Muscle layer of colon (tissue), 2 donors: ENCODE data around the gene THEM5.

Source experiments
- H3K27ac ChIP-seq: one replicate; pipeline ENCODE4 v1.7.0; 2013; ENCODE audit warnings: low read depth, mild to moderate bottlenecking, low read length, moderate library complexity
- H3K27me3 ChIP-seq, 2 donors: one replicate each; pipeline ENCODE4 v1.7.0; 2013; ENCODE audit warnings: low read length in 2 of 2, mild to moderate bottlenecking in 2 of 2; ENCODE audit not compliant: insufficient read depth in 2 of 2, control insufficient read depth in 1 of 2
- H3K36me3 ChIP-seq: one replicate; pipeline ENCODE4 v1.7.0; 2013; ENCODE audit warnings: mild to moderate bottlenecking, low read length; ENCODE audit not compliant: insufficient read depth
- H3K4me1 ChIP-seq: one replicate; pipeline ENCODE4 v1.7.0; 2013; ENCODE audit warnings: mild to moderate bottlenecking, low read length; ENCODE audit not compliant: insufficient read depth
- H3K4me3 ChIP-seq, 2 donors: one replicate each; pipeline ENCODE4 v1.7.0; 2013; ENCODE audit warnings: low read length in 2 of 2, low read depth in 1 of 2, mild to moderate bottlenecking in 1 of 2, moderate library complexity in 1 of 2
- H3K9ac ChIP-seq: one replicate; pipeline ENCODE4 v1.7.0; 2013; ENCODE audit warnings: low read length
- H3K9me3 ChIP-seq: one replicate; pipeline ENCODE4 v1.7.0; 2013; ENCODE audit warnings: mild to moderate bottlenecking, low read length
- donor health status: abdominal sarcoma.
- donor health status: Adenocarcinoma of cecum.

Gene THEM5

GRCh38 chr1:151838222-151839081 lies 15.1 kb downstream of the THEM5 start:
- Histone ChIP-seq H3K4me3 (peak overlapping the region; percentile 36 to 38), H3K9me3 (no peaks in the 10 kb centered on the region), H3K9ac (no peak overlapping the region), H3K36me3 (no peaks in the 10 kb centered on the region), H3K27me3 (peaks cover 40 to 42% of the 10 kb centered on the region in 2 donors), H3K4me1 (peaks cover 16% of the 10 kb centered on the region), H3K27ac (no peak overlapping the region)

DNA sequence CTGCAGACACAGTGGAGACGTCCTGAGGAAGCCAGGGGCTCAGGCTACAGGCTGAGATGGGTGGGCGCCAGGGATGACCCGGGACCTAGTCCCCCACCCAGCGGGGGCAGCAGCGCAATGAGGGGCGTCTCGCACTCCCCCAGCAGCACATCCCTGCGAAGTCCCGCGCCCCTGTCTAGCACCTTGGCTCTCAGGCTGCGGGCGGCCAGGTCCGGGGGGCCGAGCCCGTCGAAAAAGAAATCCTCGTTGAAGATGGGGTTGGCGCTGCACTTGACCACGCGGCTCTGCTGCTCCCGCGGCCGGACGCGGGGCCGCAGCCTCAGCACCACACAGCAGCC lies 15.7 kb downstream of the THEM5 start:
- Histone ChIP-seq H3K27me3 (peaks cover 42% of the 10 kb centered on the region in 2 donors), H3K27ac (no peak overlapping the region), H3K4me1 (peaks cover 16% of the 10 kb centered on the region), H3K9me3 (no peaks in the 10 kb centered on the region), H3K4me3 (peak overlapping the region in 1 of 2 donors; percentile 36), H3K9ac (no peak overlapping the region), H3K36me3 (no peaks in the 10 kb centered on the region)

DNA sequence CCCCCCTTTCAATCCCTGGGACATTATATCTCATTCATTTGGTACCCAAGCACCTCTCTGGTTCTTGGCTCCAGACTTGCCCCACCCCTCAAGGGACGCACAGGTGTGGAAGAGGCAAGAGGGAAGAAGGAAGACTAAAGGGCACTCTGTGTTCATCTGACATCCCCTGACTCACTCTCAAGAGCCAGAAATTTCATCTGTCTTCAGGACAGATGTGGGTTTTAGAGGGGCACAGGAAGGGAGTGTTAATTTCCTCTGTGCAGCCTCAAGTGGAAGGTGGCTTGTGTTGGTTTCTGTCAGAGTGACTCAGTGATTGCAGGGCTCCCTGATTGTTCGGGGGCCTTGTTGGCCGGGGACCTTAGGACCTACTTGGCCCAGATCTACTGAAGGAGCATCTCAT lies 16.3 kb downstream of the THEM5 start:
- no peaks in the 10 kb centered on the region for H3K36me3 ChIP-seq
- peaks cover 42% of the 10 kb centered on the region in 2 donors for H3K27me3 ChIP-seq
- H3K4me1 ChIP-seq, result peaks cover 16% of the 10 kb centered on the region
- H3K27ac ChIP-seq, result no peak overlapping the region
- H3K4me3 ChIP-seq, result no peak overlapping the region
- H3K9ac ChIP-seq, result no peak overlapping the region
- H3K9me3 ChIP-seq, result no peaks in the 10 kb centered on the region

GRCh38 chr1:151835596-151835995 lies 17.9 kb downstream of the THEM5 start:
- no peak overlapping the region for H3K9ac ChIP-seq
- no peak overlapping the region for H3K4me3 ChIP-seq
- H3K27ac ChIP-seq, result no peak overlapping the region
- peaks cover 35 to 50% of the 10 kb centered on the region in 2 donors for H3K27me3 ChIP-seq
- no peaks in the 10 kb centered on the region for H3K9me3 ChIP-seq
- peaks cover 16% of the 10 kb centered on the region for H3K4me1 ChIP-seq
- H3K36me3 ChIP-seq, result no peaks in the 10 kb centered on the region

DNA sequence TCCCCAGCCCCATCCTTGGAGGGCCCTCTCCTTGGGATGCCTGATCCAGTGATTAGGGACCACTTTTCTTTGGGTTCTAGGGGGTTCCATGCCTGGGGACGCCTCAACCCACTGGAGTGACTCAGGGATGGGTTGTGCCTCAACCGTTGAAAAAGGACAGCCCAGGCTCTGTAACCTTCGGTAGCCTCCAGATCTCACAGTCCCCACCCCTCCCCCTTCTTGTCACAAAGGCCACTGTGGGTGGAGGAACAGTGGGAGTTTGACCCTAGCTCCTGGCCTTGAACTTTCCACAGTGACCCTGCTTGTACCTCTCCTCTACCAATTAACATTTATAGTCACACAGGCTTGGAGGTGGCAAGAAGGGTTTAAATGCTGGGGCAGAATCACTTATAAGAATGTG lies 19.3 kb downstream of the THEM5 start:
- no peaks in the 10 kb centered on the region for H3K36me3 ChIP-seq
- peaks cover 11% of the 10 kb centered on the region for H3K4me1 ChIP-seq
- no peak overlapping the region for H3K27ac ChIP-seq
- H3K4me3 ChIP-seq, result no peak overlapping the region
- H3K9ac ChIP-seq, result no peak overlapping the region
- peaks cover 22 to 37% of the 10 kb centered on the region in 2 donors for H3K27me3 ChIP-seq
- H3K9me3 ChIP-seq, result no peaks in the 10 kb centered on the region

GRCh38 chr1:151833172-151833900 lies 20.2 kb downstream of the THEM5 start:
- Histone ChIP-seq H3K4me3 (no peak overlapping the region), H3K27ac (no peak overlapping the region), H3K4me1 (peaks cover 8% of the 10 kb centered on the region), H3K36me3 (no peaks in the 10 kb centered on the region), H3K9ac (no peak overlapping the region), H3K9me3 (no peaks in the 10 kb centered on the region), H3K27me3 (peaks cover 16 to 28% of the 10 kb centered on the region in 2 donors)

DNA sequence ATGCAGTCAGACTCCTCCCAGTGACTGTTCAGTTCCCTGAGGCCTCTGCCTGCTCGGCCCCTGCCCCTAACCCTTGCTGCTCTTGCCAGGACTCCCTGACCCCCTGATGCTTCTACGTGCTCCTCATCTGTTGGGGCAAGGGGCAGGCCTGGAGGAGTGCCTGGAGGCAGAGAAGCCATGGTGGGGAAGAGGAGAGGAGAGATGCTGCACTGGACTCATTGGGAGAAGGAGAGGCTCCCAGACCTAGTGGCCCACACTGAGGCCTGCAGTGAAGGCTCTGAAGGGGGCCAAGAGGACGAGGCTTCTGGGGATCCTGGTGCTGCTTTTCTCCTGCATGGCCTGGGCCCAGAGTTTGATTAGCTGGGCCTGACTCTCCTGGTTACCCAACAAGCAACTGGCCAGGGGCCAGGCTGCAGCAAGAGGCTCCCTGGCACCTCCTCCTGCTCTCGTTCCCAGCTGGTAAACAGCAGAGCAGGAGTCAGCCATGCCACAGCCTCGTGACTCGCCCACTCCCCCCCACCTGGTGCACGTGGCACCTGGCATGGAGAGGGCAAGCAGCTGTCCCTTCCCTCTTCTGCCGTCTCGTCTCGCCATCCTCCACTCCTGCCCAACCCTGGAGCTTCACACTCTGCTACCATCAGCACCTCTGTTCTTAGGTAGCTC lies 21.1 kb downstream of the THEM5 start:
- Histone ChIP-seq H3K27ac (no peak overlapping the region), H3K4me3 (no peak overlapping the region), H3K9me3 (no peaks in the 10 kb centered on the region), H3K36me3 (no peaks in the 10 kb centered on the region), H3K9ac (no peak overlapping the region), H3K27me3 (peaks cover 11 to 21% of the 10 kb centered on the region in 2 donors), H3K4me1 (peaks cover 5% of the 10 kb centered on the region)

GRCh38 chr1:151831605-151832004 lies 21.9 kb downstream of the THEM5 start, which contains the start of gene RORC:
TSS of gene RORC (minus strand) at chr1:151831802. CDS start at chr1:151831764, 38 bp downstream.
- H3K27ac ChIP-seq, result no peak within 1 kb of the TSS
- no peak within 1 kb of the TSS for H3K4me3 ChIP-seq
- peaks cover 5% of the 10 kb centered on the region for H3K4me1 ChIP-seq
- no peaks in the 10 kb centered on the region for H3K36me3 ChIP-seq
- H3K9me3 ChIP-seq, result no peaks in the 10 kb centered on the region
- H3K9ac ChIP-seq, result no peak within 1 kb of the TSS
- H3K27me3 ChIP-seq, result peaks cover 3 to 12% of the 10 kb centered on the region in 2 donors

DNA sequence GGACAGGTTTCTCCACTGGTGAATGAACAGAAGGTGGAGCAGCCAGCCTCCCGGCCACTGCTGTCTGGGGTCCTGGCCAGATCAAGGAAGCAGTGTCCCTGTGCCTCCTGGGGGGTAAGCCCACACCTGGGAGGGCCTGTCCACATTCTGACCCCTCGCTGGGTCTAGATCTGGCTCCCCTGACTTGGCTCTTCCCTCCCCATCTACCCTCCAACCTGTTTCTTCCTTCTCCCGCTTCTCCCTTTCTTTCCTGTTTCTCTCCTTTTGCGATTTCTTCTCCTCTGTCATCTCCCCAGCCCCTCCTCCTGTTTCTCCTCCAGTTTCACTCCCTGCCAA lies 22.3 kb downstream of the THEM5 start:
- Histone ChIP-seq H3K27ac (no peak overlapping the region), H3K9me3 (no peaks in the 10 kb centered on the region), H3K4me1 (peaks cover 5% of the 10 kb centered on the region), H3K27me3 (peaks cover 2 to 12% of the 10 kb centered on the region in 2 donors), H3K4me3 (no peak overlapping the region), H3K36me3 (no peaks in the 10 kb centered on the region), H3K9ac (no peak overlapping the region)

DNA sequence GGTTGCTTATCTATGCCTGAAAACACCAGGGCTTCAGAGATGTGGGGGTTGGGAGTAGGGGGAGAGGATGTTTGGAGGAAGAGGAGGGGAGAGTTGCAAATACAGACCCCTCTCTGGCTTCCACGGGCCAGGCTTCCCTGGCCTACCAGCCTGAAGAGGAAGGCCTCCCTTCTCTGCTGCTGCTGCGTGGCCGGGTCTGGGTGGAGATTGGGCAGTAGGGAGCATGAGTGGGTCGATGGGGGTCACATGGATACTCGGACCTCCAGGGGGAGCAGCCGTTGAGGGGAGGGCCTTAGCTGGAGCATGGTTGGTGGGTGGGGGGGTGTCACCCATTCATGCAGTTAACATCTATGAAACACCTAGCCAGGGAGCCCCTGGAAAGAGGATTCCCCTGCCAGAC lies 23.5 kb downstream of the THEM5 start:
- H3K27ac ChIP-seq, result no peak overlapping the region
- no peak overlapping the region for H3K4me3 ChIP-seq
- H3K27me3 ChIP-seq, result peaks cover 0 to 12% of the 10 kb centered on the region in 2 donors
- no peak overlapping the region for H3K9ac ChIP-seq
- no peaks in the 10 kb centered on the region for H3K9me3 ChIP-seq
- no peaks in the 10 kb centered on the region for H3K36me3 ChIP-seq
- H3K4me1 ChIP-seq, result peaks cover 5% of the 10 kb centered on the region

DNA sequence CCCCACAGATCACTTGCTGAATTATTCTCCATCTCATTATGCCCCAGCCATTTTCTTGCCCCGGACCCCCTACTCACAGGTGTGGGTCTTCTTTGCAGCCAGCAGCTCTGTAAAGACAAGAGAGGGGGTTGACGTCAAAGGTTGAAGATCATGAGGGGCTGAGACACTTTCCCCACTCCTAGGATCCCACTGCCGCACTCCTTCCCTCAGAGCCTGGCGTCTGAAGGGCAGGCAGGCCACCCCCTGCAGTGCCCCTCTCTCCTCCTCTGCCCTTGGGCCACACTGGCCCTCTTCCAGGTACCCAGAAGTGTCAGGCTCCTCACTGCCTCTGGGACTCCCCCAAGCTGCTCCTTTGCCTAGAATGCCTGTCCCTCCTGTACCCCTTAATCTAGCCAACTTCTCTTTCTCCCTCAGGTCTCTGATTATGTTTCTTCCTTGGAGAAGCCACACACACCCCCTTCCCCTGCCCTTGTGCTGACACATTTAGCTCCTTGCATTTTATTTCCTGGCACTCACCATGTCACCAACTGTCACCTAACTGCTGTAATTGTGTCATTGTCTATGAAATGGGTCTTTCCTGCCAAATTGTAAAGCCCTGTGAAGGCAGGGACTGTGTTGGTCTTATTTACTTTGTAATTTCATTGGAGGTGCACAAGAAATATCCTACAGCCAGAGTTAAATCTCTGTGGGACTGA lies 24.0 kb downstream of the THEM5 start:
- Histone ChIP-seq H3K9ac (no peak overlapping the region), H3K27me3 (peaks cover 0 to 12% of the 10 kb centered on the region in 2 donors), H3K27ac (no peak overlapping the region)

More for the DNA sequence above, 24.0 kb downstream of the THEM5 start:
- Histone ChIP-seq H3K4me1 (peaks cover 5% of the 10 kb centered on the region), H3K9me3 (no peaks in the 10 kb centered on the region), H3K4me3 (no peak overlapping the region), H3K36me3 (no peaks in the 10 kb centered on the region)
